Umbilical cord (tissue), 2 donors: ENCODE measurements around the gene MAP4K1. TPM values are rescaled to one million over a fixed set of nuclear protein-coding genes. Genes with fewer than 3 reads are reported as not detected.
"Not testable (repeated sequence)": the region's sequence is repeated elsewhere in the genome, so short reads cannot be mapped to it uniquely, and the experiment has no call there.

Experiments
- DNase-seq: peaks from one replicate; pipeline ENCODE4 v3.0.0-alpha.2; 2015; ENCODE audit warnings: low spot score
- total RNA-seq: library from RNA; depleted of rRNA; stranded (reverse); fragments of >200 nt; gene quantifications from one replicate; pipeline ENCODE4 v1.2.3, GENCODE V29; 2014; ENCODE audit warnings: low replicate concordance; ENCODE audit not compliant: insufficient read depth

Gene MAP4K1
- total RNA-seq, 1 donor from 2014 or later, result 0.96 TPM

GRCh38 chr19:38624822-38625221, 7.1 kb upstream of the MAP4K1 start:
- DNase-seq, result no peak

- no peak for DNase-seq
Measured at GRCh38 chr19:38619361-38620174, 1.8 kb upstream of the MAP4K1 start.

GRCh38 chr19:38618590-38619360, 1.0 kb upstream of the MAP4K1 start, which contains the start of gene EIF3K:
Gene EIF3K (plus strand): TSS chr19:38619188. CDS start chr19:38619269, 81 bp downstream.
- peak; percentile 100 for DNase-seq

- no peak for DNase-seq
Measured at GRCh38 chr19:38617283-38617763, 430 bp downstream of the MAP4K1 start.

- no peak for DNase-seq
Measured at GRCh38 chr19:38616265-38616664, 1.5 kb downstream of the MAP4K1 start.

- DNase-seq, result no peak
Measured at GRCh38 chr19:38615007-38615581, 2.7 kb downstream of the MAP4K1 start.

- no peak for DNase-seq
Measured at GRCh38 chr19:38614289-38614688, 3.5 kb downstream of the MAP4K1 start.

- DNase-seq, result no peak
Measured at GRCh38 chr19:38606131-38606530, 11.6 kb downstream of the MAP4K1 start.

- DNase-seq, result not testable (repeated sequence)
Measured at GRCh38 chr19:38602856-38603255, 14.9 kb downstream of the MAP4K1 start.

- DNase-seq, result no peak
Measured at GRCh38 chr19:38599722-38600121, 18.0 kb downstream of the MAP4K1 start.

GRCh38 chr19:38597075-38597474, 20.7 kb downstream of the MAP4K1 start:
- DNase-seq, result no peak

- DNase-seq, result peak; percentile 5
Measured at GRCh38 chr19:38596057-38596981, 21.4 kb downstream of the MAP4K1 start.

- DNase-seq, result no peak
Measured at GRCh38 chr19:38592940-38593339, 24.8 kb downstream of the MAP4K1 start.

GRCh38 chr19:38588041-38588440, 29.7 kb downstream of the MAP4K1 start:
- DNase-seq, result no peak

- no peak for DNase-seq
Measured at GRCh38 chr19:38587562-38587961, 30.2 kb downstream of the MAP4K1 start.

GRCh38 chr19:38583985-38584305, 33.8 kb downstream of the MAP4K1 start:
- no peak for DNase-seq

GRCh38 chr19:38583219-38583984, 34.4 kb downstream of the MAP4K1 start:
- DNase-seq, result no peak

- DNase-seq, result no peak
Measured at GRCh38 chr19:38580080-38580479, 37.7 kb downstream of the MAP4K1 start.

- DNase-seq, result not testable (repeated sequence)
Measured at GRCh38 chr19:38579304-38579703, 38.4 kb downstream of the MAP4K1 start.

- DNase-seq, result no peak
Measured at GRCh38 chr19:38577826-38578225, 39.9 kb downstream of the MAP4K1 start.
